ENCODE results near the gene LDLRAD1.
A peak's percentile ranks its signal among the peaks of the same experiment; 100 is the strongest.
"Not testable (repeated sequence)": the region's sequence is repeated elsewhere in the genome, so short reads cannot be mapped to it uniquely, and the experiment has no call there.

Gene LDLRAD1

GRCh38 chr1:54017979-54018378 is at the start of gene LDLRAD1:
LDLRAD1 (minus strand) TSS chr1:54018186; CDS start chr1:54018112, 74 bp downstream.
- no peak for DNase-seq (ENCODE audit: low read depth, low spot score)

GRCh38 chr1:54064299-54064698 is 46.3 kb upstream of the LDLRAD1 start:
- no peak for DNase-seq (ENCODE audit: low read depth, low spot score)

GRCh38 chr1:54054438-54054749 is 36.4 kb upstream of the LDLRAD1 start:
- DNase-seq (ENCODE audit: low read depth, low spot score), result no peak

- DNase-seq (ENCODE audit: low read depth, low spot score), result no peak
These were observed 35.9 kb upstream of the LDLRAD1 start for GRCh38 chr1:54053745-54054437.

GRCh38 chr1:54052934-54053744 is 35.2 kb upstream of the LDLRAD1 start, which contains the start of the genes TCEANC2 and TMEM59:
TCEANC2 (plus strand) TSS chr1:54053608; CDS start chr1:54054423, 815 bp downstream.
TMEM59 (minus strand) TSS chr1:54053204; CDS start chr1:54053188, 16 bp downstream.
- peak; percentile 95 for DNase-seq (ENCODE audit: low read depth, low spot score)

- no peak for DNase-seq (ENCODE audit: low read depth, low spot score)
These were observed 34.5 kb upstream of the LDLRAD1 start for GRCh38 chr1:54052431-54052933.

- DNase-seq (ENCODE audit: low read depth, low spot score), result no peak
These were observed 34.0 kb upstream of the LDLRAD1 start for GRCh38 chr1:54051933-54052430.

GRCh38 chr1:54050435-54050834 is 32.4 kb upstream of the LDLRAD1 start:
- not testable (repeated sequence) for DNase-seq (ENCODE audit: low read depth, low spot score)

- DNase-seq (ENCODE audit: low read depth, low spot score), result no peak
These were observed 29.7 kb upstream of the LDLRAD1 start for GRCh38 chr1:54047384-54048305.

- no peak for DNase-seq (ENCODE audit: low read depth, low spot score)
These were observed 28.8 kb upstream of the LDLRAD1 start for GRCh38 chr1:54046671-54047383.

- no peak for DNase-seq (ENCODE audit: low read depth, low spot score)
These were observed 27.5 kb upstream of the LDLRAD1 start for GRCh38 chr1:54045496-54045895.

GRCh38 chr1:54041806-54042205 is 23.8 kb upstream of the LDLRAD1 start:
- no peak for DNase-seq (ENCODE audit: low read depth, low spot score)

- DNase-seq (ENCODE audit: low read depth, low spot score), result no peak
These were observed 19.5 kb upstream of the LDLRAD1 start for GRCh38 chr1:54037476-54037875.

- no peak for DNase-seq (ENCODE audit: low read depth, low spot score)
These were observed 10.6 kb upstream of the LDLRAD1 start for GRCh38 chr1:54028306-54029251.

GRCh38 chr1:54027848-54028247 is 9.9 kb upstream of the LDLRAD1 start:
- no peak for DNase-seq (ENCODE audit: low read depth, low spot score)

GRCh38 chr1:54024811-54025210 is 6.8 kb upstream of the LDLRAD1 start:
- not testable (repeated sequence) for DNase-seq (ENCODE audit: low read depth, low spot score)

- no peak for DNase-seq (ENCODE audit: low read depth, low spot score)
These were observed 6.4 kb upstream of the LDLRAD1 start for GRCh38 chr1:54024358-54024757.

- not testable (repeated sequence) for DNase-seq (ENCODE audit: low read depth, low spot score)
These were observed 1.7 kb upstream of the LDLRAD1 start for GRCh38 chr1:54019562-54020176.

- DNase-seq (ENCODE audit: low read depth, low spot score), result no peak
These were observed 649 bp upstream of the LDLRAD1 start for GRCh38 chr1:54018635-54019034.
